Progenitor cell of endocrine pancreas (in vitro differentiated cells): ENCODE results near the gene SDC4. TPM values are rescaled to one million over a fixed set of nuclear protein-coding genes. Genes with fewer than 3 reads are reported as not detected.

Experiments
- DNase-seq: peaks from one replicate; pipeline ENCODE4 v3.0.0; 2021; ENCODE audit warnings: low spot score; ENCODE audit not compliant: unreplicated experiment
- H3K27ac Mint-ChIP-seq: 2 replicates; pipeline ENCODE4 v1.8.0; 2021; ENCODE audit warnings: mild to moderate bottlenecking, moderate library complexity, mixed read lengths
- H3K27me3 Mint-ChIP-seq: 2 replicates; pipeline ENCODE4 v1.8.0; 2021; ENCODE audit warnings: mixed read lengths
- H3K36me3 Mint-ChIP-seq: 2 replicates; pipeline ENCODE4 v1.8.0; 2022; ENCODE audit warnings: mixed read lengths; ENCODE audit not compliant: insufficient read depth
- H3K4me1 Mint-ChIP-seq: 2 replicates; pipeline ENCODE4 v1.8.0; 2021; ENCODE audit warnings: low read depth, mixed read lengths
- H3K4me3 Mint-ChIP-seq: 2 replicates; pipeline ENCODE4 v1.8.0; 2021; ENCODE audit warnings: low read depth, mild to moderate bottlenecking, moderate library complexity, mixed read lengths
- H3K9me3 Mint-ChIP-seq: 2 replicates; pipeline ENCODE4 v1.8.0; 2021; ENCODE audit warnings: low read depth, mixed read lengths
- total RNA-seq: library from RNA; stranded (reverse); gene quantifications from 2 replicates; pipeline ENCODE4 v1.2.1, GENCODE V29; 2021
- TF ChIP-seq, protein P1 (sequence below): fragments of 200-600 bp; sonication (generic); IDR thresholded peaks from one replicate; pipeline ENCODE4 v1.5.0; 2021; ENCODE audit warnings: antibody characterized with exemption, mild to moderate bottlenecking; ENCODE audit not compliant: unreplicated experiment

SDC4 gene
- total RNA-seq, 1 donor from 2014 or later: 121 TPM

DNA sequence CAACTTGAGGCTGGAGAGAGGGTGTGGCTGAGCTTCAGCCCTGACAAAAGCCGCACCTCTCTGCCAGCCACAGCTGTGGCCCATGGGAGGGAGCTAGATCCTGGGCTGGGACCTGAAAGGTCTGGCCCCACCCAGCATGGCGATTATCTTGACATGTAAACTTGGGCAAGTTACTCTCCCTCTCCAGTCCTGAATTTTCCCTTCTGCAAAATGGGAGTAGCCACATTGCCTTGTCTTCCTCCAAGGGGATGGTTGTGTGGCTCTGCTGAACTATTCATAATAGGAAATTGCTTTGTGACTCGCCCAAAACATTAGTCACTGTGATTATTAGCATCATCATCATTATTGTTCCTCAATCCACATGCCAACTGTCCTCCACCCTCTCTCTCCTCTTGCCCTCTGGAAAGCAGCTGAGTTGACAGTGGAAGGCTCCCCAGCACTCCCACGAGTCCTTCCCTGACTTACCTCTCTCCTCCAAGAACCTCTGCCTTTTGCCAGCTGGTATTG lies 64.6 kb downstream of the SDC4 start:
- no peak overlapping the region for H3K4me3 Mint-ChIP-seq
- H3K27me3 Mint-ChIP-seq: peaks cover 37% of the 10 kb centered on the region
- H3K9me3 Mint-ChIP-seq: no peaks in the 10 kb centered on the region
- no peak overlapping the region for H3K27ac Mint-ChIP-seq
- no peaks in the 10 kb centered on the region for H3K4me1 Mint-ChIP-seq
- TF ChIP-seq, protein P1, sequence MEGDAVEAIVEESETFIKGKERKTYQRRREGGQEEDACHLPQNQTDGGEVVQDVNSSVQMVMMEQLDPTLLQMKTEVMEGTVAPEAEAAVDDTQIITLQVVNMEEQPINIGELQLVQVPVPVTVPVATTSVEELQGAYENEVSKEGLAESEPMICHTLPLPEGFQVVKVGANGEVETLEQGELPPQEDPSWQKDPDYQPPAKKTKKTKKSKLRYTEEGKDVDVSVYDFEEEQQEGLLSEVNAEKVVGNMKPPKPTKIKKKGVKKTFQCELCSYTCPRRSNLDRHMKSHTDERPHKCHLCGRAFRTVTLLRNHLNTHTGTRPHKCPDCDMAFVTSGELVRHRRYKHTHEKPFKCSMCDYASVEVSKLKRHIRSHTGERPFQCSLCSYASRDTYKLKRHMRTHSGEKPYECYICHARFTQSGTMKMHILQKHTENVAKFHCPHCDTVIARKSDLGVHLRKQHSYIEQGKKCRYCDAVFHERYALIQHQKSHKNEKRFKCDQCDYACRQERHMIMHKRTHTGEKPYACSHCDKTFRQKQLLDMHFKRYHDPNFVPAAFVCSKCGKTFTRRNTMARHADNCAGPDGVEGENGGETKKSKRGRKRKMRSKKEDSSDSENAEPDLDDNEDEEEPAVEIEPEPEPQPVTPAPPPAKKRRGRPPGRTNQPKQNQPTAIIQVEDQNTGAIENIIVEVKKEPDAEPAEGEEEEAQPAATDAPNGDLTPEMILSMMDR: no peak
- H3K36me3 Mint-ChIP-seq: no peaks in the 10 kb centered on the region
- DNase-seq: no peak

DNA sequence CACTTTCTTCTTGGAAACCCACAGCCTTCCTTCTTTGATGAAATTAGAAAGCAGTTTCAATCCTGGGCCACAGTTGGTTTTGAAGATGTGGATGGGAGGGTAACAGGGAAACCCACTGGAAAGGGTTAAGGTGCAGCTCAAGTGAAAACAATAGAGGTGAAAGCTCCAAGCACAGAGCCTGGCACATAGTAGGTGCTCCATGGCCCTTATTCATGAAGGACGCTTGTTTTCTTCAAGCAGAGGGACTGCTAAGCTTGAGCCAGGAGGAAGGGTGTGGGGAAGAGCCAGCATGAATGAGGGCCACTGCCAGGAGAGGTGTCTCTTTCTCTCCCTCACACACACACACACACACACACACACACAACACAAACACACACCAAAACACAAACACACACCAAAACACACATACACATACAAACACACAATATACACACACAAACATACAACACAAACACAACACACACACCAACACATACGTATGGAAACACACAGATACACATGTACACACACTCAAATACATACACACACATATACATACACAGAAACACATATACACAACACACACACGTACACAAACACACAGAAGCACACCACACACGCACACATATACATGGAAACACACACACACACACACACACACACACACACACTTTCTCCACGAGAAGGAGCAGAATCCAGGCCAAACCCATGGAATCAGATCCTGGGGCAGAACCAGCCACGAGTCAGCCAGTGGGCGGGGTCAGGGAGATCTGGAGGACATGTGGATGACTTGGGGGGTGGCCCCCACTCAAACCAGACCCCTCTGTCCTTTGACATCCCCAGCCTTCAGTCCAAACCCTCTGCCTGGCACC lies 65.3 kb downstream of the SDC4 start:
- H3K4me1 Mint-ChIP-seq: no peaks in the 10 kb centered on the region
- no peak overlapping the region for H3K4me3 Mint-ChIP-seq
- peaks cover 33% of the 10 kb centered on the region for H3K27me3 Mint-ChIP-seq
- H3K9me3 Mint-ChIP-seq: no peaks in the 10 kb centered on the region
- H3K36me3 Mint-ChIP-seq: no peaks in the 10 kb centered on the region
- TF ChIP-seq, protein P1: no peak
- H3K27ac Mint-ChIP-seq: no peak overlapping the region
- DNase-seq: no peak

DNA sequence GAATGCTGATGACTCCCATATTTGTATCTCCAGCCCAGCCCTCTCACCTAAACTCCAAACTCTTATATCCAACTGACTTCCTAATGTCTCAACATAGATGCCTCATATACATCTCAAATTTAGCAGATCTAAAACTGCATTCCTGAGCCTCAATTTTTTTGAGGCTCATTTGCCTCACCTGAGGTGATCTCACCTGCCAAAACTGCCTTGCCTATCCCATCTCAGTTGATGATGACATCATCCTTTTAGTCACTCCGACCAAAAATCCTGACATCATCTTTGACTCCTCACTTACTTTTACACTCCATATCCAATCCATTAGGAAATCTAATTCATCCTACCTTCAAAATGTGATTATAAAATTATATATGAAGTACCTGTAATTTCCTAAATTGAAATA lies 68.2 kb downstream of the SDC4 start:
- Mint-ChIP-seq H3K36me3 (no peaks in the 10 kb centered on the region), H3K27me3 (peaks cover 21% of the 10 kb centered on the region), H3K4me3 (no peak overlapping the region), H3K4me1 (no peaks in the 10 kb centered on the region), H3K9me3 (no peaks in the 10 kb centered on the region), H3K27ac (no peak overlapping the region)
- DNase-seq: no peak
- TF ChIP-seq, protein P1: no peak

- Mint-ChIP-seq H3K4me1 (no peaks in the 10 kb centered on the region), H3K4me3 (no peak overlapping the region), H3K36me3 (no peaks in the 10 kb centered on the region), H3K27me3 (peaks cover 21% of the 10 kb centered on the region), H3K9me3 (no peaks in the 10 kb centered on the region), H3K27ac (no peak overlapping the region)
- TF ChIP-seq, protein P1: no peak
- no peak for DNase-seq
Observed at GRCh38 chr20:45275338-45275737, 72.9 kb downstream of the SDC4 start.

Other genes starting within 250 kb of the SDC4 start
- 0.07 and 0.12 TPM in 2 replicates for gene KCNS1, start 247.3 kb downstream of the SDC4 start, total RNA-seq
- not detected in 2 replicates for gene WFDC5, start 233.2 kb downstream of the SDC4 start, total RNA-seq
- gene WFDC12, start 224.0 kb downstream of the SDC4 start, total RNA-seq: not detected in 2 replicates
- not detected in 2 replicates for gene PI3, start 173.5 kb downstream of the SDC4 start, total RNA-seq
- not detected in 2 replicates for gene SEMG1, start 141.4 kb downstream of the SDC4 start, total RNA-seq
- gene SEMG2, start 127.1 kb downstream of the SDC4 start, total RNA-seq: not detected in 2 replicates
- gene SLPI, start 93.9 kb downstream of the SDC4 start, total RNA-seq: not detected in 2 replicates
- gene RBPJL, start 41.6 kb downstream of the SDC4 start, total RNA-seq: 1.4 and 1.5 TPM in 2 replicates
- gene MATN4, start 40.1 kb downstream of the SDC4 start, total RNA-seq: 0.20 TPM in 1 of 2 replicates, not detected in the other
- 31.1 and 31.9 TPM in 2 replicates for gene SYS1, start 14.7 kb upstream of the SDC4 start, total RNA-seq
- gene TP53TG5, start 29.9 kb upstream of the SDC4 start, total RNA-seq: not detected in 2 replicates
- 22.0 and 23.2 TPM in 2 replicates for gene DBNDD2, start 59.9 kb upstream of the SDC4 start, total RNA-seq
- gene PIGT, start 67.7 kb upstream of the SDC4 start, total RNA-seq: 85.1 and 87.7 TPM in 2 replicates
- 161 and 188 TPM in 2 replicates for gene WFDC2, start 121.3 kb upstream of the SDC4 start, total RNA-seq
- not detected in 2 replicates for gene SPINT3, start 167.2 kb upstream of the SDC4 start, total RNA-seq
- gene WFDC6, start 191.1 kb upstream of the SDC4 start, total RNA-seq: not detected in 2 replicates
- gene EPPIN, start 199.0 kb upstream of the SDC4 start, total RNA-seq: not detected in 2 replicates
- gene WFDC8, start 230.9 kb upstream of the SDC4 start, total RNA-seq: not detected in 2 replicates